GM21619 (cell line): Measurements from ENCODE around the gene GSDME.

ENCODE experiments used
- ATAC-seq: cut with Tn5 transposase; IDR thresholded peaks from one replicate; pipeline ENCODE4 v1.9.1; 2021; ENCODE audit not compliant: unreplicated experiment

Gene GSDME

GRCh38 chr7:24707988-24708615 lies 49.2 kb downstream of the GSDME start:
- no peak for ATAC-seq

GRCh38 chr7:24706211-24707170 lies 50.8 kb downstream of the GSDME start:
- no peak for ATAC-seq

- no peak for ATAC-seq
These were observed 51.8 kb downstream of the GSDME start for GRCh38 chr7:24705461-24705954.

- no peak for ATAC-seq
These were observed 53.0 kb downstream of the GSDME start for GRCh38 chr7:24704311-24704710.

- ATAC-seq: no peak
These were observed 54.0 kb downstream of the GSDME start for GRCh38 chr7:24703296-24703695.

- ATAC-seq: no peak
These were observed 54.5 kb downstream of the GSDME start for GRCh38 chr7:24702755-24703154.

GRCh38 chr7:24701261-24702235 lies 55.7 kb downstream of the GSDME start:
- ATAC-seq: no peak

GRCh38 chr7:24700521-24701260 lies 56.6 kb downstream of the GSDME start:
- no peak for ATAC-seq

- ATAC-seq: no peak
These were observed 58.6 kb downstream of the GSDME start for GRCh38 chr7:24698531-24699266.

- no peak for ATAC-seq
These were observed 59.8 kb downstream of the GSDME start for GRCh38 chr7:24697416-24697815.

- ATAC-seq: no peak
These were observed 64.7 kb downstream of the GSDME start for GRCh38 chr7:24692592-24692991.

- ATAC-seq: no peak
These were observed 67.0 kb downstream of the GSDME start for GRCh38 chr7:24690251-24690650.

- no peak for ATAC-seq
These were observed 71.6 kb downstream of the GSDME start for GRCh38 chr7:24685708-24686107.

GRCh38 chr7:24670782-24671181 lies 86.5 kb downstream of the GSDME start:
- ATAC-seq: no peak

- ATAC-seq: no peak
These were observed 87.2 kb downstream of the GSDME start for GRCh38 chr7:24669971-24670591.

- no peak for ATAC-seq
These were observed 88.2 kb downstream of the GSDME start for GRCh38 chr7:24668927-24669635.

- ATAC-seq: peak; percentile 60
These were observed 91.5 kb downstream of the GSDME start for GRCh38 chr7:24665564-24666294.

GRCh38 chr7:24660546-24660945 lies 96.7 kb downstream of the GSDME start:
- ATAC-seq: no peak
